WTC11 (cell line): Measurements from ENCODE around the gene GALK2. TPM values are rescaled to one million over a fixed set of nuclear protein-coding genes. Genes with fewer than 3 reads are reported as not detected.
"Not testable (repeated sequence)": the region's sequence is repeated elsewhere in the genome, so short reads cannot be mapped to it uniquely, and the experiment has no call there.

Source experiments
- ATAC-seq: fragments of 200-7000 bp; cut with Tn5 transposase; 2 replicates; pipeline ENCODE4 v1.10.0; 2021; ENCODE audit warnings: mild to moderate bottlenecking, moderate library complexity
- CTCF ChIA-PET: fragments of 300-600 bp; sonication (Branson Sonifier 250); formaldehyde crosslinking; loops from one replicate; lab custom pipeline; 2021; ENCODE audit warnings: antibody characterized with exemption; lab: Charles Lee
- POLR2A ChIA-PET: fragments of 350-600 bp; sonication (Branson Sonifier 250); formaldehyde crosslinking; loops from one replicate; lab custom pipeline; 2021; ENCODE audit warnings: antibody characterized with exemption; lab: Charles Lee
- DNase-seq: peaks from one replicate; pipeline ENCODE4 v3.0.0; 2021; ENCODE audit warnings: low spot score
- H3K27ac Mint-ChIP-seq: 2 replicates; pipeline ENCODE4 v1.8.0; 2021; ENCODE audit warnings: mixed read lengths
- H3K27me3 Mint-ChIP-seq: 2 replicates; pipeline ENCODE4 v1.8.0; 2021; ENCODE audit warnings: low read depth, mild to moderate bottlenecking, moderate library complexity, mixed read lengths
- H3K36me3 Mint-ChIP-seq: 2 replicates; pipeline ENCODE4 v1.8.0; 2021; ENCODE audit warnings: mixed read lengths
- H3K4me1 Mint-ChIP-seq: 2 replicates; pipeline ENCODE4 v1.8.0; 2022; ENCODE audit warnings: mixed read lengths
- H3K4me3 Mint-ChIP-seq: 2 replicates; pipeline ENCODE4 v1.8.0; 2021; ENCODE audit warnings: mild to moderate bottlenecking, moderate library complexity, mixed read lengths
- H3K9me3 Mint-ChIP-seq: 2 replicates; pipeline ENCODE4 v1.8.0; 2021; ENCODE audit warnings: mixed read lengths
- CBFB ChIP-seq: sonication (generic); formaldehyde crosslinking; IDR thresholded peaks from 2 replicates; pipeline ENCODE4 v1.8.1; 2022; ENCODE audit warnings: mild to moderate bottlenecking, low read depth, missing genetic modification reagents
- CDX4 ChIP-seq: fragments of 250-450 bp; sonication (Bioruptor Pico); IDR thresholded peaks from 2 replicates; pipeline ENCODE4 v1.9.0; 2021; ENCODE audit warnings: moderate library complexity, mild to moderate bottlenecking, inconsistent platforms, borderline replicate concordance
- ELF4 ChIP-seq: sonication (generic); formaldehyde crosslinking; IDR thresholded peaks from 2 replicates; pipeline ENCODE4 v1.8.1; 2022; ENCODE audit warnings: low read depth, mild to moderate bottlenecking, moderate library complexity, missing genetic modification reagents
- ERG ChIP-seq: fragments of 250-450 bp; sonication (Bioruptor Pico); IDR thresholded peaks from 2 replicates; pipeline ENCODE4 v1.8.0; 2021; ENCODE audit warnings: mild to moderate bottlenecking
- PRDM15 ChIP-seq: sonication (generic); formaldehyde crosslinking; IDR thresholded peaks from 2 replicates; pipeline ENCODE4 v1.8.0; 2022; ENCODE audit warnings: missing genetic modification reagents
- SOX15 ChIP-seq: fragments of 250-450 bp; sonication (Bioruptor Pico); IDR thresholded peaks from 2 replicates; pipeline ENCODE4 v1.9.0; 2021; ENCODE audit warnings: mild to moderate bottlenecking
- TCF7 ChIP-seq: sonication (generic); formaldehyde crosslinking; IDR thresholded peaks from 2 replicates; pipeline ENCODE4 v1.8.0; 2022; ENCODE audit warnings: mild to moderate bottlenecking, low read depth, missing genetic modification reagents, moderate library complexity
- ZBTB43 ChIP-seq: sonication (generic); formaldehyde crosslinking; IDR thresholded peaks from 2 replicates; pipeline ENCODE4 v1.8.1; 2023; ENCODE audit warnings: mild to moderate bottlenecking, missing genetic modification reagents
- ZNF219 ChIP-seq: sonication (generic); formaldehyde crosslinking; IDR thresholded peaks from 2 replicates; pipeline ENCODE4 v1.8.0; 2023; ENCODE audit warnings: missing genetic modification reagents, mild to moderate bottlenecking, borderline replicate concordance
- ZNF416 ChIP-seq: fragments of 250-450 bp; sonication (Bioruptor Pico); IDR thresholded peaks from 2 replicates; pipeline ENCODE4 v1.9.0; 2021; ENCODE audit warnings: mild to moderate bottlenecking, inconsistent platforms
- ZNF423 ChIP-seq: fragments of 250-450 bp; sonication (Bioruptor Pico); IDR thresholded peaks from 2 replicates; pipeline ENCODE4 v2.1.2; 2022; ENCODE audit warnings: mild to moderate bottlenecking, moderate library complexity
- total RNA-seq: library from RNA; stranded (reverse); gene quantifications from 3 replicates; pipeline ENCODE4 v1.2.3, GENCODE V29; 2021
- TF ChIP-seq, protein P1 (sequence below): sonication (generic); formaldehyde crosslinking; IDR thresholded peaks from 2 replicates; pipeline ENCODE4 v1.8.1; 2023; ENCODE audit warnings: mild to moderate bottlenecking, missing genetic modification reagents

The GALK2 gene
- total RNA-seq, 1 experiment from 2014 or later = 16.9 TPM

DNA sequence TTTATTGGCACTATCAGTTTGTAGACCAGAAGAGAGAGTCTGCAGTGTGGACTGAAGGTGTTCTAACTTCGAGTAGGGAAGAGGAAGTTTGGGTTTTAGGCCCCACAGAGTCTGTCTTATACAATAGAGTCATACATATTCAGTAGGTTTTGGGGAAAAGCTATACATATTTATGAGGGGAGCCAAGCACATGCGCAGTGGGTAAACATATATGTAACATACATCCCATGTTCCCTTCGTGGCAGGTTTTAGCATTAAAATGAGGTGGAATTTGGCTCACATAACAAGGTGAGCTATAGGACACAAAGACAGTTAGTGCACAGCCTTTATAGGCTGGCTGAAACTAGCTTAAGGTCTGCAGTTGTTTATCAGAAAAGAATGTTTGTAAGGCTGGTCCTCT, 4.9 kb downstream of the GALK2 start:
- ChIA-PET POLR2A (no interaction called here), CTCF (interaction anchor here (1.9 kb wide), 1 partner anchor 50 kb away, joined by 4 read pairs; no protein-coding TSS in a partner anchor)
- DNase-seq = no peak
- no peaks in the 10 kb centered on the region for H3K27me3 Mint-ChIP-seq
- ATAC-seq = no peak
- peaks cover 17% of the 10 kb centered on the region for H3K36me3 Mint-ChIP-seq
- H3K4me1 Mint-ChIP-seq = peaks cover 7% of the 10 kb centered on the region
- H3K4me3 Mint-ChIP-seq = no peak overlapping the region
- H3K9me3 Mint-ChIP-seq = peaks cover 18% of the 10 kb centered on the region
- no peak overlapping the region for H3K27ac Mint-ChIP-seq
- TF ChIP-seq ZNF416 (CRISPR knock-in tag) (no peak), TCF7 (no peak), ERG (CRISPR knock-in tag) (no peak), CBFB (CRISPR knock-in tag) (no peak), ZNF219 (CRISPR knock-in tag) (no peak), PRDM15 (CRISPR knock-in tag) (no peak), SOX15 (CRISPR knock-in tag) (no peak), ELF4 (no peak), CDX4 (CRISPR knock-in tag) (no peak), ZBTB43 (CRISPR knock-in tag) (no peak), ZNF423 (CRISPR knock-in tag) (no peak)
- TF ChIP-seq, protein P1, sequence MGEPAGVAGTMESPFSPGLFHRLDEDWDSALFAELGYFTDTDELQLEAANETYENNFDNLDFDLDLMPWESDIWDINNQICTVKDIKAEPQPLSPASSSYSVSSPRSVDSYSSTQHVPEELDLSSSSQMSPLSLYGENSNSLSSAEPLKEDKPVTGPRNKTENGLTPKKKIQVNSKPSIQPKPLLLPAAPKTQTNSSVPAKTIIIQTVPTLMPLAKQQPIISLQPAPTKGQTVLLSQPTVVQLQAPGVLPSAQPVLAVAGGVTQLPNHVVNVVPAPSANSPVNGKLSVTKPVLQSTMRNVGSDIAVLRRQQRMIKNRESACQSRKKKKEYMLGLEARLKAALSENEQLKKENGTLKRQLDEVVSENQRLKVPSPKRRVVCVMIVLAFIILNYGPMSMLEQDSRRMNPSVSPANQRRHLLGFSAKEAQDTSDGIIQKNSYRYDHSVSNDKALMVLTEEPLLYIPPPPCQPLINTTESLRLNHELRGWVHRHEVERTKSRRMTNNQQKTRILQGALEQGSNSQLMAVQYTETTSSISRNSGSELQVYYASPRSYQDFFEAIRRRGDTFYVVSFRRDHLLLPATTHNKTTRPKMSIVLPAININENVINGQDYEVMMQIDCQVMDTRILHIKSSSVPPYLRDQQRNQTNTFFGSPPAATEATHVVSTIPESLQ = no peak

DNA sequence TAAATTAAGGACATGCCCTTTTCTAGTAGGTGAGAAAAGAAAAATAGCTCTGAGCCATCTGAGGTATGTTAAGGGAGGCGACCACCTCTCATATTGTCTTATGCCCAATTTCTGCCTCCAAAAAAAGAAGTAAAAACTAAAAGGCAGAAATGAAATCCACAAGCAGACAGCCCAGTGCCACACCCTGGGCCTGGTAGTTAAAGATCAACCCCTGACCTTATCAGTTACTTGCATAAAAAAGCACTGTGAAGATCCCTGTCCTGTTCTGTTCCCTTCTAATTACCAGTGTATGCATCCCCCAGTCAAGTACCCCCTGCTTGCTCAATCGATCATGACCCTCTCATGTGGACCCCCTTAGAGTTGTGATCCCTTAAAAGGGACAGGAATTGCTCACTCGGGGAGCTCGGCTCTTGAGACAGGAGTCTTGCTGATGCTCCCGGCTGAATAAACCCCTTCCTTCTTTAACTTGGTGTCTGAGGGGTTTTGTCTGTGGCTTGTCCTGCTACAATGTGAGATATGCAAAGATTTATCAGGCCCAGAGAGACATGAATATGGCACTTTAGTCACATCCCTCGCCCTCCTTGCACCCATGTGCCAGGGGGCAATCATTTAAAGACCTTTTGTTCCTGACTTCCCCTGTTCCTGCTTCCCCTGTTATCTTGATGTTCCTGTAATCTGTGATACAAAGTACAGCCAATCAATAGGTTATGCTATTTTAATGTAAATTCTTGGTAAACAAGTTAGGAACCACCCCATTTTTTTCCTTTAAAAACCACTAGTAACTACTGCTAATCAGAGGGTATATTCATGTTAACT, 5.7 kb downstream of the GALK2 start:
- POLR2A ChIA-PET, H3K27ac Mint-ChIP-seq, ATAC-seq, H3K4me3 Mint-ChIP-seq, H3K27me3 Mint-ChIP-seq, DNase-seq: not testable (repeated sequence)
- Mint-ChIP-seq H3K9me3 (peaks cover 18% of the 10 kb centered on the region), H3K4me1 (peaks cover 16% of the 10 kb centered on the region), H3K36me3 (peaks cover 17% of the 10 kb centered on the region)
- CTCF ChIA-PET = interaction anchor here (1.9 kb wide), 1 partner anchor 50 kb away, joined by 4 read pairs; no protein-coding TSS in a partner anchor
